HEK293 (cell line): ENCODE measurements around the gene NIBAN1.

Source experiments
- KLF8 ChIP-seq: fragments of 450-650 bp; formaldehyde crosslinking; IDR thresholded peaks from 2 replicates; pipeline ENCODE4 v1.5.1; 2016; ENCODE audit warnings: missing biosample characterization, missing genetic modification characterization
- MEIS1 ChIP-seq: sonication (generic); formaldehyde crosslinking; IDR thresholded peaks from 2 replicates; pipeline ENCODE4 v1.8.1; 2022; ENCODE audit warnings: missing genetic modification reagents, mild to moderate bottlenecking, borderline replicate concordance
- OVOL3 ChIP-seq: fragments of 450-650 bp; formaldehyde crosslinking; IDR thresholded peaks from 2 replicates; pipeline ENCODE4 v1.5.1; 2016; ENCODE audit warnings: missing biosample characterization, missing genetic modification characterization
- ZBTB48 ChIP-seq: fragments of 450-650 bp; formaldehyde crosslinking; IDR thresholded peaks from 2 replicates; pipeline ENCODE4 v1.5.1; 2016; ENCODE audit warnings: missing biosample characterization, missing genetic modification characterization
- ZFP3 ChIP-seq: fragments of 450-650 bp; formaldehyde crosslinking; IDR thresholded peaks from 2 replicates; pipeline ENCODE4 v1.5.1; 2016; ENCODE audit warnings: low read depth, missing biosample characterization, missing genetic modification characterization
- ZNF140 ChIP-seq: fragments of 450-650 bp; formaldehyde crosslinking; IDR thresholded peaks from 2 replicates; pipeline ENCODE4 v1.5.1; 2016; ENCODE audit warnings: missing biosample characterization, missing genetic modification characterization
- ZNF155 ChIP-seq: fragments of 450-650 bp; formaldehyde crosslinking; IDR thresholded peaks from 2 replicates; pipeline ENCODE4 v1.5.1; 2016; ENCODE audit warnings: missing biosample characterization, missing genetic modification characterization
- ZNF211 ChIP-seq: fragments of 450-650 bp; formaldehyde crosslinking; IDR thresholded peaks from 2 replicates; pipeline ENCODE4 v1.5.1; 2016; ENCODE audit warnings: low read depth, missing biosample characterization, missing genetic modification characterization
- ZNF324 ChIP-seq: fragments of 450-650 bp; formaldehyde crosslinking; IDR thresholded peaks from 2 replicates; pipeline ENCODE4 v1.5.1; 2016; ENCODE audit warnings: missing biosample characterization, missing genetic modification characterization
- ZNF341 ChIP-seq: fragments of 450-650 bp; formaldehyde crosslinking; IDR thresholded peaks from 2 replicates; pipeline ENCODE4; 2016; ENCODE audit warnings: low read depth, missing biosample characterization, missing genetic modification characterization
- ZNF37A ChIP-seq: fragments of 450-650 bp; IDR thresholded peaks from 2 replicates; pipeline ENCODE4 v1.5.1; 2018; ENCODE audit warnings: missing biosample characterization, missing genetic modification characterization
- ZNF449 ChIP-seq: fragments of 450-650 bp; formaldehyde crosslinking; IDR thresholded peaks from 2 replicates; pipeline ENCODE4 v1.5.1; 2017; ENCODE audit warnings: missing biosample characterization, mild to moderate bottlenecking, missing genetic modification characterization, moderate library complexity
- ZNF501 ChIP-seq: fragments of 450-650 bp; formaldehyde crosslinking; IDR thresholded peaks from 2 replicates; pipeline ENCODE4 v1.5.1; 2016; ENCODE audit warnings: missing biosample characterization, missing genetic modification characterization
- ZNF529 ChIP-seq: fragments of 450-650 bp; formaldehyde crosslinking; IDR thresholded peaks from 2 replicates; pipeline ENCODE4 v1.5.1; 2017; ENCODE audit warnings: missing genetic modification characterization, missing biosample characterization; ENCODE audit not compliant: insufficient replicate concordance
- ZNF571 ChIP-seq: fragments of 450-650 bp; formaldehyde crosslinking; IDR thresholded peaks from 2 replicates; pipeline ENCODE4 v1.5.0; 2017; ENCODE audit warnings: missing biosample characterization, missing genetic modification characterization
- ZNF660 ChIP-seq: fragments of 450-650 bp; IDR thresholded peaks from 2 replicates; pipeline ENCODE4 v1.5.1; 2018; ENCODE audit warnings: missing biosample characterization, mild to moderate bottlenecking, missing genetic modification characterization
- ZNF792 ChIP-seq: fragments of 450-650 bp; formaldehyde crosslinking; IDR thresholded peaks from 2 replicates; pipeline ENCODE4 v1.5.1; 2016; ENCODE audit warnings: missing biosample characterization, missing genetic modification characterization
- ZNF837 ChIP-seq: fragments of 450-650 bp; formaldehyde crosslinking; IDR thresholded peaks from 2 replicates; pipeline ENCODE4 v1.5.1; 2016; ENCODE audit warnings: missing biosample characterization, missing genetic modification characterization
- ZSCAN18 ChIP-seq: fragments of 450-650 bp; formaldehyde crosslinking; IDR thresholded peaks from 2 replicates; pipeline ENCODE4 v1.5.1; 2016; ENCODE audit warnings: missing biosample characterization, missing genetic modification characterization
- ZSCAN30 ChIP-seq: fragments of 450-650 bp; IDR thresholded peaks from 2 replicates; pipeline ENCODE4 v1.5.1; 2018; ENCODE audit warnings: missing biosample characterization, mild to moderate bottlenecking, missing genetic modification characterization, moderate library complexity
- ZXDB ChIP-seq: fragments of 450-650 bp; formaldehyde crosslinking; IDR thresholded peaks from 2 replicates; pipeline ENCODE4 v1.5.1; 2016; ENCODE audit warnings: missing biosample characterization, missing genetic modification characterization
- TF ChIP-seq, protein P1 (sequence below): fragments of 450-650 bp; formaldehyde crosslinking; IDR thresholded peaks from 2 replicates; pipeline ENCODE4 v1.5.1; 2016; ENCODE audit warnings: missing biosample characterization, missing genetic modification characterization
- TF ChIP-seq, protein P2 (sequence below): fragments of 450-650 bp; formaldehyde crosslinking; IDR thresholded peaks from 2 replicates; pipeline ENCODE4 v1.5.1; 2016; ENCODE audit warnings: missing biosample characterization, missing genetic modification characterization
- TF ChIP-seq, protein P3 (sequence below): fragments of 450-650 bp; formaldehyde crosslinking; IDR thresholded peaks from 2 replicates; pipeline ENCODE4 v1.5.1; 2016; ENCODE audit warnings: missing biosample characterization, missing genetic modification characterization
- TF ChIP-seq, protein P4 (sequence below): fragments of 450-650 bp; formaldehyde crosslinking; IDR thresholded peaks from 2 replicates; pipeline ENCODE4 v1.5.1; 2016; ENCODE audit warnings: missing biosample characterization, missing genetic modification characterization

The NIBAN1 gene

DNA sequence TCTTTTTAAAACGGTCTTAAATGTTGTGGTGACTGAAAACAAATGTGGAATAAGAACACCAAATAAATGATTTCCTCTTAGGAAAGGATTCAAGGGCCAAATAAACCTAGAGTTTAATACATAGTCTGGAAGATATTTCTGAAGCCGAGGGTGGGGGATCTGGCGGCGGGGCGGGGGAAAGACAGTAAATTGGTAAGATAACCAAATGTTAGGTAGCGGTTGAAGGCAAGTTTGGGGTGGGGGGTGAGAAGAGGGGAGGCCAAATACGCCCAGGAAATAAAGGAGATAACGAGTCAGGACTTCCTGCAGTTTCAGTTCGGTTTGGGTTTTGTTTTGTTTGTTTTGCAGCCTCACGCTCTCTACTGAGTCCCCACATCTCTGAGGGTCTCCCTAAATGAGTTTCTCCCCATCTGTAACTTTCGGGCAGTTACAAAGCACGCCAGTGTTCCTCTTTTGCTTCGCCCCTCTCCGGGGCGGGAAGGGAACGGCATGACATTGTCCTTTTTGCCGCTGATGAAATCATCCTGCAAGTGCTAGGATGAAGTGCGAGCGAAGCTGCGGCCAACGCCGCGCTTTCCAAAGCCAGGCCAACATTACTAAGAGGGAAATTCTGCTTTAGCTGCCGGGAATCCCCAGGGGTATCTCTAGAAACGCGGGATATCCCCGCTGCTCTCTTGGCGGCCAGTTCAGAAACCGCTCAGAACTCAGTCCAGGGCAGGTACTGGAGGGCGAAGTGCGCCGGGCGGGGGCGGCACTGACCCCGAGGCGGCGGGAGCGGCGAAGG is 844 bp downstream of the NIBAN1 start (continued):
- TF ChIP-seq ZNF211 (tag by site-specific recombination): no peak
- TF ChIP-seq, protein P1, sequence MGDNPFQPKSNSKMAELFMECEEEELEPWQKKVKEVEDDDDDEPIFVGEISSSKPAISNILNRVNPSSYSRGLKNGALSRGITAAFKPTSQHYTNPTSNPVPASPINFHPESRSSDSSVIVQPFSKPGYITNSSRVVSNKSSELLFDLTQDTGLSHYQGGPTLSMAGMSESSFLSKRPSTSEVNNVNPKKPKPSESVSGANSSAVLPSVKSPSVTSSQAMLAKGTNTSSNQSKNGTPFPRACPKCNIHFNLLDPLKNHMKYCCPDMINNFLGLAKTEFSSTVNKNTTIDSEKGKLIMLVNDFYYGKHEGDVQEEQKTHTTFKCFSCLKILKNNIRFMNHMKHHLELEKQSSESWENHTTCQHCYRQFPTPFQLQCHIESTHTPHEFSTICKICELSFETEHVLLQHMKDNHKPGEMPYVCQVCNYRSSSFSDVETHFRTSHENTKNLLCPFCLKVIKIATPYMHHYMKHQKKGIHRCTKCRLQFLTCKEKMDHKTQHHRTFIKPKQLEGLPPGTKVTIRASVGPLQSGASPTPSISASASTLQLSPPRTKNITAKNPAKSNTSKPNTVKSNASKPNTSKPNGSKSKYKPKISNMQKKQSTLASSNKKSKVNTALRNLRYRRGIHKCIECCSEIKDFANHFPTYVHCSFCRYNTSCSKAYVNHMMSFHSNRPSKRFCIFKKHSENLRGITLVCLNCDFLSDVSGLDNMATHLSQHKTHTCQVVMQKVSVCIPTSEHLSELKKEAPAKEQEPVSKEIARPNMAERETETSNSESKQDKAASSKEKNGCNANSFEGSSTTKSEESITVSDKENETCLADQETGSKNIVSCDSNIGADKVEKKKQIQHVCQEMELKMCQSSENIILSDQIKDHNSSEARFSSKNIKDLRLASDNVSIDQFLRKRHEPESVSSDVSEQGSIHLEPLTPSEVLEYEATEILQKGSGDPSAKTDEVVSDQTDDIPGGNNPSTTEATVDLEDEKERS: no peak
- TF ChIP-seq OVOL3 (tag by site-specific recombination): no peak
- peak; percentile 7; the same call in 1 of the 2 replicates for TF ChIP-seq ZSCAN30
- no peak for TF ChIP-seq ZFP3 (tag by site-specific recombination)
- TF ChIP-seq, protein P2, sequence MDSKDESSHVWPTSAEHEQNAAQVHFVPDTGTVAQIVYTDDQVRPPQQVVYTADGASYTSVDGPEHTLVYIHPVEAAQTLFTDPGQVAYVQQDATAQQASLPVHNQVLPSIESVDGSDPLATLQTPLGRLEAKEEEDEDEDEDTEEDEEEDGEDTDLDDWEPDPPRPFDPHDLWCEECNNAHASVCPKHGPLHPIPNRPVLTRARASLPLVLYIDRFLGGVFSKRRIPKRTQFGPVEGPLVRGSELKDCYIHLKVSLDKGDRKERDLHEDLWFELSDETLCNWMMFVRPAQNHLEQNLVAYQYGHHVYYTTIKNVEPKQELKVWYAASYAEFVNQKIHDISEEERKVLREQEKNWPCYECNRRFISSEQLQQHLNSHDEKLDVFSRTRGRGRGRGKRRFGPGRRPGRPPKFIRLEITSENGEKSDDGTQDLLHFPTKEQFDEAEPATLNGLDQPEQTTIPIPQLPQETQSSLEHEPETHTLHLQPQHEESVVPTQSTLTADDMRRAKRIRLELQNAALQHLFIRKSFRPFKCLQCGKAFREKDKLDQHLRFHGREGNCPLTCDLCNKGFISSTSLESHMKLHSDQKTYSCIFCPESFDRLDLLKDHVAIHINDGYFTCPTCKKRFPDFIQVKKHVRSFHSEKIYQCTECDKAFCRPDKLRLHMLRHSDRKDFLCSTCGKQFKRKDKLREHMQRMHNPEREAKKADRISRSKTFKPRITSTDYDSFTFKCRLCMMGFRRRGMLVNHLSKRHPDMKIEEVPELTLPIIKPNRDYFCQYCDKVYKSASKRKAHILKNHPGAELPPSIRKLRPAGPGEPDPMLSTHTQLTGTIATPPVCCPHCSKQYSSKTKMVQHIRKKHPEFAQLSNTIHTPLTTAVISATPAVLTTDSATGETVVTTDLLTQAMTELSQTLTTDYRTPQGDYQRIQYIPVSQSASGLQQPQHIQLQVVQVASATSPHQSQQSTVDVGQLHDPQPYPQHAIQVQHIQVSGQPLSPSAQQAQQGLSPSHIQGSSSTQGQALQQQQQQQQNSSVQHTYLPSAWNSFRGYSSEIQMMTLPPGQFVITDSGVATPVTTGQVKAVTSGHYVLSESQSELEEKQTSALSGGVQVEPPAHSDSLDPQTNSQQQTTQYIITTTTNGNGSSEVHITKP (tag by site-specific recombination): peak; percentile 93
- TF ChIP-seq ZSCAN18 (tag by site-specific recombination): no peak
- no peak for TF ChIP-seq ZNF140 (tag by site-specific recombination)
- TF ChIP-seq ZBTB48: peak; percentile 37; the same call in 1 of the 2 replicates
- peak; percentile 21 for TF ChIP-seq ZXDB
- TF ChIP-seq ZNF324 (tag by site-specific recombination): 0 out of 2 replicates have a peak, but pooled peaks have one; percentile 50
- TF ChIP-seq ZNF501 (tag by site-specific recombination): peak; percentile 38; the same call in 1 of the 2 replicates
- TF ChIP-seq ZNF660: no peak; the same call in 1 of the 2 replicates
- no peak for TF ChIP-seq ZNF792 (tag by site-specific recombination)
- TF ChIP-seq, protein P3, sequence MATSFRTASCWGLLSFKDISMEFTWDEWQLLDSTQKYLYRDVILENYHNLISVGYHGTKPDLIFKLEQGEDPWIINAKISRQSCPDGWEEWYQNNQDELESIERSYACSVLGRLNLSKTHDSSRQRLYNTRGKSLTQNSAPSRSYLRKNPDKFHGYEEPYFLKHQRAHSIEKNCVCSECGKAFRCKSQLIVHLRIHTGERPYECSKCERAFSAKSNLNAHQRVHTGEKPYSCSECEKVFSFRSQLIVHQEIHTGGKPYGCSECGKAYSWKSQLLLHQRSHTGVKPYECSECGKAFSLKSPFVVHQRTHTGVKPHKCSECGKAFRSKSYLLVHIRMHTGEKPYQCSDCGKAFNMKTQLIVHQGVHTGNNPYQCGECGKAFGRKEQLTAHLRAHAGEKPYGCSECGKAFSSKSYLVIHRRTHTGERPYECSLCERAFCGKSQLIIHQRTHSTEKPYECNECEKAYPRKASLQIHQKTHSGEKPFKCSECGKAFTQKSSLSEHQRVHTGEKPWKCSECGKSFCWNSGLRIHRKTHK (tag by site-specific recombination): no peak
- TF ChIP-seq KLF8 (tag by site-specific recombination): 0 out of 2 replicates have a peak, but pooled peaks have one; percentile 37
- TF ChIP-seq ZNF571: no peak
- TF ChIP-seq ZNF155 (tag by site-specific recombination): no peak
- TF ChIP-seq ZNF37A: no peak
- TF ChIP-seq ZNF529 (tag by site-specific recombination): no peak
- TF ChIP-seq MEIS1 (CRISPR knock-in tag): no peak
- peak; percentile 67; the same call in 1 of the 2 replicates for TF ChIP-seq ZNF449 (tag by site-specific recombination)
- TF ChIP-seq, protein P4, sequence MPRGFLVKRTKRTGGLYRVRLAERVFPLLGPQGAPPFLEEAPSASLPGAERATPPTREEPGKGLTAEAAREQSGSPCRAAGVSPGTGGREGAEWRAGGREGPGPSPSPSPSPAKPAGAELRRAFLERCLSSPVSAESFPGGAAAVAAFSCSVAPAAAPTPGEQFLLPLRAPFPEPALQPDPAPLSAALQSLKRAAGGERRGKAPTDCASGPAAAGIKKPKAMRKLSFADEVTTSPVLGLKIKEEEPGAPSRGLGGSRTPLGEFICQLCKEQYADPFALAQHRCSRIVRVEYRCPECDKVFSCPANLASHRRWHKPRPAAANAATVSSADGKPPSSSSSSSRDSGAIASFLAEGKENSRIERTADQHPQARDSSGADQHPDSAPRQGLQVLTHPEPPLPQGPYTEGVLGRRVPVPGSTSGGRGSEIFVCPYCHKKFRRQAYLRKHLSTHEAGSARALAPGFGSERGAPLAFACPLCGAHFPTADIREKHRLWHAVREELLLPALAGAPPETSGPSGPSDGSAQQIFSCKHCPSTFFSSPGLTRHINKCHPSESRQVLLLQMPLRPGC (tag by site-specific recombination): no peak
- no peak for TF ChIP-seq ZNF837 (tag by site-specific recombination)
- peak; percentile 69 for TF ChIP-seq ZNF341 (tag by site-specific recombination)
